HG02610 (cell line): ENCODE measurements around the gene DLG5.
A peak's percentile ranks its signal among the peaks of the same experiment; 100 is the strongest.

Experiments used
- ATAC-seq: cut with Tn5 transposase; IDR thresholded peaks from one replicate; pipeline ENCODE4 v1.9.1; 2021; ENCODE audit warnings: mild to moderate bottlenecking, moderate library complexity; ENCODE audit not compliant: unreplicated experiment

Gene DLG5

GRCh38 chr10:77926566-77927401, at the start of gene DLG5:
DLG5 (minus strand) TSS chr10:77926755; CDS start chr10:77926520, 235 bp downstream.
- peak; percentile 60 for ATAC-seq

- no peak for ATAC-seq
These were observed 48.6 kb upstream of the DLG5 start for GRCh38 chr10:77975086-77975666.

- no peak for ATAC-seq
These were observed 48.0 kb upstream of the DLG5 start for GRCh38 chr10:77974396-77975074.

GRCh38 chr10:77973276-77973675, 46.7 kb upstream of the DLG5 start:
- no peak for ATAC-seq

- no peak for ATAC-seq
These were observed 45.6 kb upstream of the DLG5 start for GRCh38 chr10:77972148-77972547.

GRCh38 chr10:77971804-77972144, 45.2 kb upstream of the DLG5 start:
- no peak for ATAC-seq

- ATAC-seq, result no peak
These were observed 44.6 kb upstream of the DLG5 start for GRCh38 chr10:77970869-77971803.

GRCh38 chr10:77969114-77969513, 42.6 kb upstream of the DLG5 start:
- no peak for ATAC-seq

GRCh38 chr10:77967611-77968022, 41.1 kb upstream of the DLG5 start:
- no peak for ATAC-seq

GRCh38 chr10:77965294-77965693, 38.7 kb upstream of the DLG5 start:
- no peak for ATAC-seq

GRCh38 chr10:77964811-77965210, 38.3 kb upstream of the DLG5 start:
- ATAC-seq, result no peak

GRCh38 chr10:77963901-77964300, 37.3 kb upstream of the DLG5 start:
- no peak for ATAC-seq

GRCh38 chr10:77962350-77963146, 36.0 kb upstream of the DLG5 start:
- ATAC-seq, result no peak

GRCh38 chr10:77961668-77962067, 35.1 kb upstream of the DLG5 start:
- ATAC-seq, result no peak

GRCh38 chr10:77960829-77961329, 34.3 kb upstream of the DLG5 start:
- no peak for ATAC-seq

GRCh38 chr10:77959887-77960455, 33.4 kb upstream of the DLG5 start:
- no peak for ATAC-seq

GRCh38 chr10:77959384-77959783, 32.8 kb upstream of the DLG5 start:
- ATAC-seq, result no peak

GRCh38 chr10:77955136-77955535, 28.6 kb upstream of the DLG5 start:
- ATAC-seq, result no peak

GRCh38 chr10:77949167-77949566, 22.6 kb upstream of the DLG5 start:
- no peak for ATAC-seq

GRCh38 chr10:77946084-77946483, 19.5 kb upstream of the DLG5 start:
- no peak for ATAC-seq
